Measurements from ENCODE around the gene COLEC12. TPM values are rescaled to one million over a fixed set of nuclear protein-coding genes. Genes with fewer than 3 reads are reported as not detected.

COLEC12 gene
- total RNA-seq, 1 donor from 2014 or later = 157 TPM

DNA sequence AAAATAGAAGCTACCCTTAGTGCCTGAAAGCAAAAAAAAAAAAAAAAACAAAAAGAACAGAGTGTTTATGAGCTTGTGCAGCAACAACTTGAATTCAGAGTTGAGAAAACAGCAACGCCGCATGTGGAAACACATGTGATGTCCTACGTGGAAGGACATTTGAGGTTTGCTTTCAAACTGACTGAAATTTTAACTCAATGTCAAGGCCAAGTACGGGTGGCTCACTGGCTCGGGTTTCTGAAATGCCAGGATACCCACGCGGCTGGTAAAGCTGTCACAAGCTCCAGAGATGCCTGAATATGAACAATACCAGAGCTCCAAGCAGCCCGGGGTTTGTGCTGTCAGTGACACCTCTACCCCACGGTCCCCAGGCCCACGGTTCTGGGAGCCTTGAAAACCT, 160.5 kb downstream of the COLEC12 start:
- no peak overlapping the region for H3K4me3 Mint-ChIP-seq (ENCODE audit: unreplicated experiment)
- peaks cover 35% of the 10 kb centered on the region for H3K4me1 Mint-ChIP-seq (ENCODE audit: unreplicated experiment)
- peaks cover 8% of the 10 kb centered on the region for H3K27me3 Mint-ChIP-seq (ENCODE audit: unreplicated experiment)
- H3K9me3 Mint-ChIP-seq (ENCODE audit: unreplicated experiment) = no peaks in the 10 kb centered on the region
- peaks cover 52% of the 10 kb centered on the region for H3K36me3 Mint-ChIP-seq (ENCODE audit: low read depth, unreplicated experiment)
- TF ChIP-seq, protein P1, sequence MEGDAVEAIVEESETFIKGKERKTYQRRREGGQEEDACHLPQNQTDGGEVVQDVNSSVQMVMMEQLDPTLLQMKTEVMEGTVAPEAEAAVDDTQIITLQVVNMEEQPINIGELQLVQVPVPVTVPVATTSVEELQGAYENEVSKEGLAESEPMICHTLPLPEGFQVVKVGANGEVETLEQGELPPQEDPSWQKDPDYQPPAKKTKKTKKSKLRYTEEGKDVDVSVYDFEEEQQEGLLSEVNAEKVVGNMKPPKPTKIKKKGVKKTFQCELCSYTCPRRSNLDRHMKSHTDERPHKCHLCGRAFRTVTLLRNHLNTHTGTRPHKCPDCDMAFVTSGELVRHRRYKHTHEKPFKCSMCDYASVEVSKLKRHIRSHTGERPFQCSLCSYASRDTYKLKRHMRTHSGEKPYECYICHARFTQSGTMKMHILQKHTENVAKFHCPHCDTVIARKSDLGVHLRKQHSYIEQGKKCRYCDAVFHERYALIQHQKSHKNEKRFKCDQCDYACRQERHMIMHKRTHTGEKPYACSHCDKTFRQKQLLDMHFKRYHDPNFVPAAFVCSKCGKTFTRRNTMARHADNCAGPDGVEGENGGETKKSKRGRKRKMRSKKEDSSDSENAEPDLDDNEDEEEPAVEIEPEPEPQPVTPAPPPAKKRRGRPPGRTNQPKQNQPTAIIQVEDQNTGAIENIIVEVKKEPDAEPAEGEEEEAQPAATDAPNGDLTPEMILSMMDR (IDR thresholded peaks at IDR 0.05; ENCODE audit: unreplicated experiment) = no peak
- H3K27ac Mint-ChIP-seq (ENCODE audit: unreplicated experiment) = no peak overlapping the region
- DNase-seq (ENCODE audit: low spot score) = no peak

- peaks cover 8% of the 10 kb centered on the region for H3K27me3 Mint-ChIP-seq (ENCODE audit: unreplicated experiment)
- H3K9me3 Mint-ChIP-seq (ENCODE audit: unreplicated experiment) = no peaks in the 10 kb centered on the region
- TF ChIP-seq, protein P1 (IDR thresholded peaks at IDR 0.05; ENCODE audit: unreplicated experiment) = no peak
- no peak for DNase-seq (ENCODE audit: low spot score)
- peaks cover 37% of the 10 kb centered on the region for H3K4me1 Mint-ChIP-seq (ENCODE audit: unreplicated experiment)
- H3K4me3 Mint-ChIP-seq (ENCODE audit: unreplicated experiment) = no peak overlapping the region
- H3K27ac Mint-ChIP-seq (ENCODE audit: unreplicated experiment) = no peak overlapping the region
- H3K36me3 Mint-ChIP-seq (ENCODE audit: low read depth, unreplicated experiment) = peaks cover 45% of the 10 kb centered on the region
Measured at GRCh38 chr18:339200-339599, 161.3 kb downstream of the COLEC12 start.

DNA sequence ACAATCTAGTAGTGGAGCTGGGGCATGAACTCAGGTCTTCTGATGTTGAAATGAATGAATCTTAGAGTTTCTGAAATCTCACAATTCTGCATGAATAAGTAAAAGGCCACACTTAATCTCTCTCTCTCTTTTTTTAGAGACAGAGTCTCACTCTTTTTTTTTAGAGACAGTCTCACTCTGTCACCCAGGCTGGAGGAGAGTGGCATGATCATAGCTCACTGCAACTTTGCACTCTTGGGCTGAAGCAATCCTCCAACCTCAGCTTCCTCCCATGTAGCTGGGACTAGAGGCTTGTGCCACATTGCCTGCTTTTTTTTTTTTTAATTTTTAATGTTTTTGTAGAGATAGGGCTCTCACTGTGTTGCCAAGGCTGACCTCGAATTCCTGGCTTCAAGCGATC, 163.8 kb downstream of the COLEC12 start:
- TF ChIP-seq, protein P1 (IDR thresholded peaks at IDR 0.05; ENCODE audit: unreplicated experiment) = no peak
- H3K9me3 Mint-ChIP-seq (ENCODE audit: unreplicated experiment) = no peaks in the 10 kb centered on the region

DNA sequence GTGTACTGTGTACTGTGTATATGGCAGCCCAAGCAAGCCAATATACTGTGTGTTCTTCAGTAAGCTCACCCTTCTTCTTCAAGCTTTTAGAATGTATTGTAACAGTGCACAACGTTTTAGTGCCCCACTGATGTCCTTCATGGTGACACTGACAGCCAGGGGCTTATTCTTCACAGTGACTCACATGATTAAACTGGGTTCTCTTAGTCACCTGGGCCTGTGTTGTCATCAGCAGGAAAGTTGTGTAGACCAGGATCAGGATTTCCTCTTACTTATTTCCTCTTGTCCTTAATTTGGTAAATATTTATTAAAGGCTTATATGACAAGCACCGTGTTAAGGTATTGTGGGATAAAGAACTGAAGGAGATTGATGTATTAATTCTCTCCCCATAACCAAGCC, 164.8 kb downstream of the COLEC12 start:
- TF ChIP-seq, protein P1 (IDR thresholded peaks at IDR 0.05; ENCODE audit: unreplicated experiment) = no peak
- Mint-ChIP-seq H3K4me3 (ENCODE audit: unreplicated experiment) (no peak overlapping the region), H3K27ac (ENCODE audit: unreplicated experiment) (peak overlapping the region; percentile 70), H3K4me1 (ENCODE audit: unreplicated experiment) (peaks cover 52% of the 10 kb centered on the region), H3K27me3 (ENCODE audit: unreplicated experiment) (peaks cover 12% of the 10 kb centered on the region), H3K36me3 (ENCODE audit: low read depth, unreplicated experiment) (peaks cover 39% of the 10 kb centered on the region), H3K9me3 (ENCODE audit: unreplicated experiment) (no peaks in the 10 kb centered on the region)
- DNase-seq (ENCODE audit: low spot score) = no peak

More for the DNA sequence above, 163.8 kb downstream of the COLEC12 start:
- Mint-ChIP-seq H3K4me1 (ENCODE audit: unreplicated experiment) (peaks cover 47% of the 10 kb centered on the region), H3K27me3 (ENCODE audit: unreplicated experiment) (peaks cover 12% of the 10 kb centered on the region), H3K27ac (ENCODE audit: unreplicated experiment) (peak overlapping the region; percentile 70), H3K4me3 (ENCODE audit: unreplicated experiment) (no peak overlapping the region), H3K36me3 (ENCODE audit: low read depth, unreplicated experiment) (peaks cover 43% of the 10 kb centered on the region)
- DNase-seq (ENCODE audit: low spot score) = no peak

GRCh38 chr18:334575-335132, 165.8 kb downstream of the COLEC12 start:
- peaks cover 12% of the 10 kb centered on the region for H3K27me3 Mint-ChIP-seq (ENCODE audit: unreplicated experiment)
- TF ChIP-seq, protein P1 (IDR thresholded peaks at IDR 0.05; ENCODE audit: unreplicated experiment) = no peak
- H3K4me1 Mint-ChIP-seq (ENCODE audit: unreplicated experiment) = peaks cover 52% of the 10 kb centered on the region
- peak overlapping the region; percentile 74 for H3K4me3 Mint-ChIP-seq (ENCODE audit: unreplicated experiment)
- peaks cover 50% of the 10 kb centered on the region for H3K36me3 Mint-ChIP-seq (ENCODE audit: low read depth, unreplicated experiment)
- H3K9me3 Mint-ChIP-seq (ENCODE audit: unreplicated experiment) = no peaks in the 10 kb centered on the region
- peak overlapping the region; percentile 58 for H3K27ac Mint-ChIP-seq (ENCODE audit: unreplicated experiment)
- no peak for DNase-seq (ENCODE audit: low spot score)

Measured in endothelial cell (in vitro differentiated cells).